NCI-H2227 treated with DMSO at 0.1 percent for 48 hours (cell line): ENCODE results near the gene N4BP2.

ENCODE experiments used
- DNase-seq: peaks from one replicate; lab custom pipeline; 2025; lab: John Stamatoyannopoulos, UW

Gene N4BP2

DNA sequence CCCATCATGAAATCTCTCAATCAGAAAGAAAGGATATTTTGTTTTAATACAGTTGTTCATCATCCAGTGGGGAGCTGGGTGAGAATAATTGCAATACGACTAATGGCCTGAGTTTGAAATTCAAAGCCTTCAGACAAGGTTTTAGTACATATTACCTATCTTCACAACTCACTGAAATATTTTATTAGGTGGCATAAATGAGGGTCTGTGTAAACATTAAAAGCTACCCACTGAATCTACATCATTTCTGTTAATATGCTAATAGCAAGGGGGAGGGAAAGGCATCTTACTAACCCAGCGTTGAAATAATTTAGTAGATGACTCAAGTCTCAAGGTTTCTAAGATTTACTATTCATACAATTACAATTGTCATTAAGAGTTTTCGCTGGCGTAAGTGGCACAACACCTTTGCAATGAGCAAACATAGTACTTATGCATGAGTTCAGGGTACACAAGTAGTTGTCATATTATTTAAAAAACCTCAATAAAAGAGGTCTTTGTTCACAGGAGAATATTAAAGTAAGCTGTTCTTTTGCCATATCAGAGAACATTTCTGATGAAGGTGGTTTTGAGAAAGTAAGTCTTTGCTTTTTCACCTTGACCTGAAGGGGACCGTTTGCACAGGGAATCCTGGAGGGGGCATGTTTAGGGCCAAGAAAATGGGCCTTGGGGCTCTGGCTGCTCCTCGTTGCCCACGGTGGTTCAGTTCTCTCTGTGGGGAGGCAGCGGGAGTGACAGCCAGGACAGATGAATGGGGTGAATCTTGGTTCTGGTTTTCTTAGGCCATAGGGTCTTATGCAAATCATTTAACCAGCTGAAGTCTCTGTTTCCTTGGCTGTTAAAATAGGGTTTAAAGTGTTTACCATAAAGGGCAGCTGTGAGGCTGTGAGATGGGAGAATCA is 135.7 kb downstream of the N4BP2 start:
- DNase-seq: no peak

DNA sequence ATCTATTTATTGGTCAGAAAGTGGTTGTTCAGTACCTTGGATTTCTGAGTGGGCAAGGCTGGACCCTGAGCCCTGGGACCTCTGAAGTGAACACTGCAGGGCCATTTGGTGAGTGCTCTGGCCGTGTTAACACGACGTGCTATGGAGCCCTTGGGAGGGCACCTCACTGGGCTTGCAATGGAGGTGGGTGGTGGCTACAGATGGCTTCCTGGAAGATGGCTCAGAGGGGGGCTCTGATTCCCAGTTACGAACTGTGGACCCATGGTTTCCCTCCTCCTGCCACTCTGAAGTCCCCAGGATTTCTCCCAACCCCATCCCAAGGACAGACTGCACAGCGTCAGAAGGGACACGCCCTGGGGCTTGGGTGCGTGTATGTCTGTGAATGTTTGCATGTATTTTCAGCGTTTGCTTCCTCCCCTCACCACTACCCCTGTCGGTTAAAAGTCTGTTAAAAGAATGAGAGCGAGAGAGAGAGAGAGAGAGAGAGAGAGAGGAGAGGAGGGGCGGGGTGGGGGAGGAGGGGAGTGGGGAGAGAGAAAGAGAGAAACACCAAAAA is 136.4 kb downstream of the N4BP2 start:
- DNase-seq: no peak

DNA sequence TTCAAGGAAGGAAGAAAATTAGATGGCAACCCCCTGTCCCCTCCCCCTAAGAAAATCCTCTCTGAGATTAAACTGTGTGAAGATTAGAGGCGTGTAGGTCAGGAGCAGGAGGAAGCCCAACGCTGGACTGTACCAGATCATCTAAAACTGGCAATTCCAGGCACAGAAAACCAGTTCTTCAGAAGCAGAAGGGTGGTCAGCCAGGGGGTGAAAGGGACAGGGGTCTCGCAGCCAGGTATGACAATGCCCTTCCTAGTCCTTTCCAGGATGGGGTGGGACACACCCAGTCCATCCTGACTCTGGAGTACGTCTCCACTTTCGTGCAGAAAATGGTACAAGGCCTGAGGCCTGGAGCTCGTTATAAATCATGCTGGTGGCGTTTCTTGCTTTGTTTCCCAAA is 136.9 kb downstream of the N4BP2 start:
- DNase-seq: no peak

DNA sequence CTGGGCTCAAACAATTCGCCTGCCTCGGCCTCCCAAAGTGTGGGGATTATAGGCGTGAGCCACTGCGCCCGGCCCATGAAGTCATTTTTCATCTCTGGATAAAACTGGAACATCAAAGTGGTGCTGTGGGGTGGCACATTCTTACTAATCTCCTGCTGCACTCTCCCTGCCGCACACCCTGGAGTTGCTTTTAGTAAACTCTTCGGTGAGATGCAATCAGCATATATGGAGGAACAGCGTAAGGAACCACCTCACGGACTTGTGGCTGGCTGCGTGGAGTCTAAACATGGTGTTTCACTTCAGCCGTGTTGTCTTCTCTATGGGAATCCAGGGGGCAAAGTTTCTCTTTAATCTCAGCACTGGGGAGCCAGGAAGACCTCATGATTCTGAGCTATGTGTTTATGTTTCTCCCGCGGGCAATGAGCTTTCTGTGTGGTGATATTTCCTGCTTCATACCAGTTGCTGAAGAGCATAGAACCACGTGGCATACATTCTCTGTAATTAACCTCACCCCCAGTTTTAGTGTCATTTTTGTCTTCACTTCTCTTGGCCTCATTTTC is 138.0 kb downstream of the N4BP2 start:
- no peak for DNase-seq

DNA sequence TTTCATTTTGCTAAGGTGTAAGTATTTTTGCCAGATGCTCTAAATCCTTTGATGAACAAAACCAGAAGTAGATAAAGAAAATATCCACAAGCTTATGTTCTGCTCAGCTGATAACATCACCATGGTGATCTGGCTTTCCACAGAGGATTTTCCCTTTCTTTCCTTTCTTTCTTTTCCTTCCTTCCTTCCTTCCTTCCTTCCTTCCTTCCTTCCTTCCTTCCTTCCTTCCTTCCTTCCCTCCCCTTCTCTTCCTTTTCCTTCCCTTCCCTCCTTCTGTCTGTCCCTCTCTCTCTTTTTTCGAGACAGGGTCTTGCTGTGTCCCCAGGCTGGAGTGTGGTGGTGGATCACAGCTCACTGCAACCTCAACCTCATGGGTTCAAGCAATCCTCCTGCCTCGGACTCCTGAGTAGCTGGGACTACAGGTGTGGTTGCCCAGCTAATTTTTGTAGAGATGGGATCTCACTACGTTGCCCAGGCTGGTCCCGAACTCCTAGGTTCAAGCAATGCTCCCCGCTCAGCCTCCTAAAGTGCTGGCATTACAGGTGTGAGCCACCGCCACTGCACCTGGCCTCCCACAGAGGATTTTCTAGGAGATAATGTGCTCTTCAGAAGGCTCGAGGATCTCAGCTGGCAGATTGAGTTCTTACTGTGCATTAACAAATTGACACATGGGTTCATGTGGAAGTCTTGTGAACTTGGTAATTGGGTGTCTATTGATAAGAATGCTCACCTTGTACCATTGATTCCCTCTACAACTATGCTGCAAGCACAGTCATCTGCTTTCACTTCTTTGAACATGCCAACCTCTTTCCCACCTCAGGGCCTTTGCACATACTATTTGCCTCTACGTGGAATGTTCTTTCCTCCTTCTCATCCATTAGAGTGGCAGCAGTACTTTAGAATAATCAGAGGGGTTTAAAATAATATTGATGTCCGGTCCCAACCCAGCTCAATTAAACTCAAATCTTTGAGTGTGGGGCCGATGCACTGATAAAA is 138.8 kb downstream of the N4BP2 start:
- no peak for DNase-seq

DNA sequence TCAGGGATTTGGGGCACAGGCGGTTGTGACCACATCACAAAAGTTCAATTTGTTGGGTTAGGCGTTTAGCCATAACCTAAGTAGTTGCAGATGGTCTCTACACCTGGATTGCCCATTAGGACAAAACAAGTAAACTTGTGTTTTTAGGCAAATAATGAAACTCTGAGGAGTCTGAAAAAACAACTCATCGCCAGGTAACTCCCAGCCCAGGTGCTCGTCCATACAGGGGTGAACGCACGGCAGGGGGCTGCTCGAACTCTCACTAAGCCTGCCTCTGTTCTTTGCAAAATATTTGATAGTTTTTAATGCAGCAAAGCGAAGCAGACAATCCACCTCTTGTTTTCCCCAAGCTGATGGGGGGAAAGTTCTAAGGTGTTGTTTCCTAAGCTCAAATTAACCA is 139.6 kb downstream of the N4BP2 start:
- DNase-seq: no peak

DNA sequence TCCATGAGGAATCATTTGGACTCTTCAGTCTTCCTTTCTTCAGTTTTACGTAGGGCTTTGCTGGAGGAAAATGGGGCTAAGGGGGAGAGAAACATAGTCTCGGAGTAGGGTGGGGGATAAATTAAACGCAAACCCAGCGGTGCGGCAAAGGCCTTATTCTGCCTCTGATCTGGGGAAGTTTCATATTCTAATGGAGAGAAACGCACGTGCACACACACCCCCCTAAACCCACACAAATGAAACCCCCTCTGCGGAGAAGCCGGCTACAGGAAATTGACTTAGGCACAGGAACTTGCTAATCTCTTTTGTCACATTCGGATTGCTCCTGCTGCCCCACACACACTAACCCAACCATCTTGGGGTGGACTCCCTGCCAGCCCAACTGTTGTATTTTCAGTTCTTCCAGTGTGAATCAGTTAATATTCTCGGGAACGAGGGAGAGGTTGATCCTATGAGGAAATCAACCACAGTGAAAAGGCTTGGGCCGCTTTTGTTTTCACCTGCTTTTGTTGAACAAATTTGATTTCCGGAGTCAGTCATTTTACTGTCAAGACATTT is 140.2 kb downstream of the N4BP2 start, which contains the start of gene RHOH:
RHOH (plus strand) TSS at position 308 of the 558 bp plus-strand sequence. CDS start 46,356 bp downstream, outside the sequence.
- DNase-seq: no peak

DNA sequence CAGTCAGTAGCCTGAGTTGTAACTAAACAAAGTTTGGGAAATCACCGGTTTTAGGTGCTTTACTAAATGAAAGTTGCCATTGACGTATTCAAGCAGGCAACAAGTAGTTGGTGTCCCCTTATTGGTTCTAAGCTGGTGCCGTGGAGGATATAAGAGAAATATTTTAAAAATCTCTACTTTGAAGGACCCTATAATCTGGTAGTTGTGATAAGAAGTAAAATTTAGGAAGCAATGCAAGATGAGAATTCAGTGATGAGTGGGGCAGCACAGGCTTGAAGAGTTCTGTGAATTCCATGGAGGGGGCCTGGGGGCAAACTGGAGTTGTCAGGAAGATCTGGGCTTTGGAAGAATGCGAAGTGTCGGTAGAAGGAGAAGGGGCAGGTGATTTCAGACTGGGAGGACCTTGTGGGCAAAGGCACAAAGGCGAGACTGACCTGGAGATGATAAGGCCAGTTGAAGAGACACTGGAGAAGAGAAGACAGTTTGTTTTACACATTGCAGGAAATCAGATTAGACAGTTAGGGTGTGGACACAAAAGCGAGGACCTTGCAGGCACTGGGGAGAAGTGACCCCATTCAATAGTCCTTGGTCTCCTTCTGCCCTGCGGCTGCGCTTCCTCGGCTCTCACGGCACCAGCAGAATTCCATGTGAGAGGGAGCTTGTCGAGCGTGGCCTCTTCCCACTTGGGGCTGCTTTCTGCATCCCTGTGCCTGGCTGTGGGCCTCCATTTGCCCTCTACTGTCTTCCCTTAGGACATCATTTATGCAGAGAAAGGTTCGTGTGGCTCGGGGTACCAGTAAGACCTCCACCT is 141.4 kb downstream of the N4BP2 start:
- DNase-seq: no peak

DNA sequence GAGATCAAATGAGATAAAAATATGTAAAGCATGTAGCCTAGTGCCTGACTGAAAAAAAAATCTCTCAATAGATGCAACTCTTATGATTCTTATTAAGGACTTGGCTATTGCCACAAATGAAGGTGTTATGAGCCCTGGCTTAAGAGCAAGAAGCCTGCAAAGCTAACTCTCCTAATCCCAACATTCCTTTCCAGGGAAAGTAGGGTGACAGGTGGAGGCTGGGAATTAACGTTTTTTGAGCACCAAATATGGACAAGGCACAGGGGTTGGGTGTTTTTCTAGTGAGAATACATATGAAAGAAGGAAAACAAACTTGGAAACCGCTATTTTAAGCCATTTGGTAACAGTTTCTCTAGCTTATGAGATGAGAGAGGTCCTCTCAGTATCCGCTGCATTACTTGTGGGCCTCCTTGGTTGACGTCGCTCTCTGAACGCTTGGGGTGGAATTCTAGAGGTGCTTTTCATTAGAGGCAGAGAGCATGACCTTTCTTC is 142.6 kb downstream of the N4BP2 start:
- DNase-seq: no peak

DNA sequence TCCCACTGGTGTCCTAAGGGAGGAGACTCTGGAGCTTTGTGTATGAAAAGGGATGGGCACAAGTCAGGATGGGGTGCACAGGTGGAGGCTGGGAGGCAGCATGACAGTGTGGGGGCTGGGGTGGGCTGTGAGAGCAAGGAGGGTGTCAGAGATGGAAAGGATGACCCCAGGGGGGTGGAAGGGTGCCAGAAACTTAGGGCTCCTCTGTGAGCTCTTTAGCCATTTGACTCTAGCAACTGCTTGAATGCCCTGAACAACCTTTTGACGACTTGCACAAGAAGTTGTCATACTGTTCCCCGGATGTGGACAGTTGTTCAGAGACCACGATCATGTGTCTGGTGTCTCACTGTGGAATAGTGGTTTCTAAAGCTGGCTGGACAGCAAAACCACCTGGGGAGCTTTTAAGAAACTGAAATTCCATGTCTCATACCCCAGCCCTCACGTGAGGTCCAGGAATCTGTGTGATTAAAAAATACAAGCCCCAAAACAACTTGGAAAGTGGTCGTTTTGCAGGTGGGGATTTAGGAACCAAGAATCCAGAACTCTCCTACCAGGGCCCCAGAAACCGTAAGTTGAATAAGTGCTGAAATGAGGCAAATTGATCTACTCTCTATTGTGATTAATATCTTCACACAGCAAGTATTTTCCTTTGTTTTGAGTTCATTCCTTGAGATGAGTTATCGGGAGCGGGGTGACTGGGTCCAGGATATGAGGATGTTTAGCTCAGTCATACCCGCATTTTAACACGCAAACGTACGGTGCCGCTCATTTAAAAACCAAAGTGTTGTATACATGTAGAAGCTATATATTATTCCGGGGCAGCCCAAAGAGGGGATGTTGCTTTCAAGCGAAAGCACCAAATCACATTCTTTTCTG is 143.6 kb downstream of the N4BP2 start:
- no peak for DNase-seq

DNA sequence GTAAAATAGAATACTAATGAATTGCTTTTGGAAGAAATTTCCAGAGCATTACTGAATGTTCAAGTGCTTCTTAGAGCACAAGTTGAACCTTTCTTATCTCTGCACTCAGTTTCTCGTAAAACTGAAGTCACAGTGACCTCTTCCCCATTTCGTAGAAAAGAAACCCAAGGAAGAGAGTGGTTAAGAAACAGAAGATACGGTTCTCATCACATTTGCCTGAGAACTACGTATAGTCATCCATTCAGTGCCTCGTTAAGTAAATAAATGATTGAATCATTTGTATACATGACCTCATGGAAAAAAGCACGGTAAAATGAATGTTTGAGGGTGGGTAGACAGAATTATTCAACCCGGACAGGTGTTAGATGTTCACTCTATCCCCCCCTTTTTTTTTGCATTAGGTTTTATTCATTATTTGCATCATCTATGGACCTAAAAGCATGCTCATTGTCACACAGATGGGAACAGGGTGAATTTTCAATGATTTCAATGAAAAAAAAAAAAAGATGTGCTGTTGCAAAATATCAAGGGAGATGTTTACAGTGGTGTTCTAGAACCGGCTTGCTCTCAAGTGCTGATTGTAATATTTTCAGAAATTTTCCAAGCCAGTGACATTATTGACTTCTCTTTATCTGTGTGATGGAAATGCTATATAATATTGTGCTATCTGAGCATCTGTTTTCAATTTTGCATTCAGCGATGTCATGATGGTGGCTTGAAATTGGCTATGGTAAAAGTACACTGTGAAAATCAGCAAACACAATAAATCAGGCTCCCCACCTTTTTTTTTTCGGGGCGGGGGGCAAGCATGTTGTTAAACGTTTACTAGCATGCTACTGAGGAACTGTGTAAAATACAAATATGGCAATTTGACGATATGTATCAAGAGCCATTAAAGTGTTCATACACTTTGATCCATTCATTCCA is 144.5 kb downstream of the N4BP2 start:
- DNase-seq: no peak

DNA sequence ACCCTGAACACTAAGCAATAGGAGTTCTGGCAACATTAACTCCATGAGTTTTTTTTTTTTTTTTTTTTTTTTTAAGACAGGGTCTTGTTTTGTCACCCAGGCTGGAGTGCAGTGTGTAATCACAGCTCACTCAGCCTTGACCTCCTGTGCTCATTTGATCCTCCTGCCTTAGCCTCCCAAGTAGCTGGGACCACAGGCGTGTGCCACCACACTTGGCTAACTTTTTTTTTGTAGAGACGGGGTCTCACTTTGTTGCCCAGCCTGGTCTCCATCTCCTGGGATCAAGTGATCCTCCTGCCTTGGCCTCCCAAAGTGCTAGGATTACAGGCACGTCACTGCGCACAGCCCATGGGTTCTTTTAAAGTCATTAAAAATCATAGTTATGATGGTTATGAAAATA is 145.2 kb downstream of the N4BP2 start:
- no peak for DNase-seq

DNA sequence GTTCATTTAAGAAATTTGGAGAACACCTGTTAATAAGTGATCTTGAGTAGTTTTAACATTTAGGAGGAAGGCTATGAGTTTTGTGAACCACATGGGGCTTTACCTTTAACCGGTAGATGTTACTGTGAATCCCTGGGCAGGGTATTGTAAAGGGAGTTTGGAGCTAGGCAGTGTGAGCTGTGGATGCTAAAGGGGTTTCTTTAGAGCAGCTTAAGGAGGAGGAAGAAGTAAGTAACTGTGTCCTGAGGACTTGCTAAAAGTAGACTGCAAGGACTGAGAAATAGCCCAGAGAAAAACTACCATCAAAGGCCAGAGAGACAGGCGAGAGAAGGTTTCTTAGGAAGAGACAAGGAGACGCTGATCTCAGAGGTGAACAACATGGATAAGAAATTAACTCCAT is 145.8 kb downstream of the N4BP2 start:
- no peak for DNase-seq

DNA sequence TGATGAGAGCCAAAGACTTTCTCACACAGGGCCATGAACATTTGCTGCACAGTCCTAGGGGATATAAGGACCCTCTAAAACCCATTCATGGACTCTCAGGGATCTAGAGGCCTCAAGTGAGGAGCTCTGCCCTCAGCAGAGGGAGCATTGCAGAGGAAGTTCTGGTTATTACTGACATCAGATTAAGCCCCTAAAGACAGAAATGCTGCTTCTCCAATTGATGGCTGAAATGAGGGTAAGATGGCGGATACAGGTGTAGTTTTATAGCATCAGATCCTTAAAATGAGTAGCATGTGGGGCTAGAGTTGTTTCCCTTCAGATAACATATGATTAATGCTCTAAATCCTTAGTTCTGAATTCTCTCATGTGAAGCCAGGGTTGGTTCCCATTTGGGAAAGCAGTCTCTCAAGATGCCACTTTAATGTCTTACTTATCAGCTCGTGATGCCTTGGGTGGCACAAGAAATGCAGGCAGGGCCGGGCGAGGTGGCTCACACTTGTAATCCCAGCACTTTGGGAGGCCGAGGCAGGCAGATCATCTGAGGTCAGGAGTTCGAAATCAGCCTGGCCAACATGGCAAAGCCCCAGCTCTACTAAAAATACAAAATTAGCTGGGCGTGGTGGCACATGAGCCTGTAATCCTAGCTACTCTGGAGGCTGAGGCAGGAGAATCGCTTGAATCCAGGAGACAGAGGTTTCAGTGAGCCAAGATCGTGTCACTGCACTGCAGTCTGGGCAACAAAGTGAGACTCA is 148.0 kb downstream of the N4BP2 start:
- no peak for DNase-seq

DNA sequence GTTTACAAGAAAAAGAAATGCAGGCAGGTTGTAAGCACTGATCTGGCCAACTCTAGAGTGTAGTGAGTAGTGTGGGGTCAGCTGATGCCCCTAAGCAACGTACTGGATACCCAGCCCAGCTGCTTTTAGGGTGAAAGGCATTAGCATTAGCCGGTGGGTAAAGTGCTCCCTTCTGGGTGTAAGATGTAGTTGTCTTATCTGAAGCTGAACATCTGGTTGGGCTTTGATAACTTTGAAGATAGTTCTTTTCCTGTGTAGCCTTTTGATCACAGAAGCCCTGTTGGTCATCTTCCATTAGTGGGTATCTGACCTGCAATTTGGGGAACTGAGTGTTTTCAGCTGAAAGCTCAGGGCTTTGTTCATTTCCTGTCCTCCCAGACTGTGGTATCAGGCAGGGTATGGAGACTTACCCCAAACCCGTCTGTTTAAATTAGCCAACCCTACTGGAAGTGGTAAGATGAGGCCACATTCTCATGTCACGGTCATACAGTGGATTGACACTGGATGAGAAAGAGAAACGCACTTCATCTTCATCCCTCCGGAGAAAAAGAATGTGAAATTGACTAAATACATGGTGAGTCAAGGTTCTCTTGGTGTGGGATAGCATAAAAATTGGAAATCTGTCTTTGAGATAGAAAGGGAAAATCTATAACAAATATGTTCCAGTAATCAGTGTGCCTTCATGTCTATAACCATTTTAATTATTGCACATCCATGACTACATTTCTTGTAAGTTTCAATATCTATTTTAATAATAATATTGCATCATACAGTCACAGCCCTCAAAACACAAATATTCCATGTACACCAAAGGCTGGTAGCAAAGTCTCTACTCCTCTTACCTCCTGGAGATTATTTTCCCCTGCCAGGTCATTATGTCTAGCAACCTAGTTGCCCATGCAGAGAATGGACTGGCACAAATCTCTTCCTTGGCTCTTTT is 148.9 kb downstream of the N4BP2 start:
- DNase-seq: no peak

DNA sequence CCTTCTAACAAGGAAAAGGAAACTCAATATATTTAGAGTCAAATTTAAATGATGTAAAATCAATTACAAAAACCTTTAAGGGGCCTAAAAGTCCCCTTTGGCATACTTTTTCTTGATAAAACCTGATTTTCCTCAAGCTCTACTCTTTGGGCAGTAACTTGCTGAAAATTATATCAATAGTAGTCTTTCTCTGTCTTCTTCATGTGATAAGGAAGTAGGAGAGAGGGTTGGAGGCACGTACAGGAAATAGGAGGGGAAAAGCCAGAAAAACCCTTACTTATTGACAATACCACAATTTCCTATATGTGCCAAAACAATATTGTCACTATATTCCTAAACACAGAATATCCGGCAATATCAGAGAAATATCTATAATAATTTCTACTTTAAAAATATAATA is 149.8 kb downstream of the N4BP2 start:
- no peak for DNase-seq
